Measurements from ENCODE around the gene MARCHF2. TPM values are rescaled to one million over a fixed set of nuclear protein-coding genes. Genes with fewer than 3 reads are reported as not detected.
"Not testable (repeated sequence)": the region's sequence is repeated elsewhere in the genome, so short reads cannot be mapped to it uniquely, and the experiment has no call there.

MARCHF2 gene
- total RNA-seq, 5 donors from 2014 or later (not counting 1 experiment from before 2014, with no cell fraction given), result 20.6 to 40.7 (median 35.6) TPM

DNA sequence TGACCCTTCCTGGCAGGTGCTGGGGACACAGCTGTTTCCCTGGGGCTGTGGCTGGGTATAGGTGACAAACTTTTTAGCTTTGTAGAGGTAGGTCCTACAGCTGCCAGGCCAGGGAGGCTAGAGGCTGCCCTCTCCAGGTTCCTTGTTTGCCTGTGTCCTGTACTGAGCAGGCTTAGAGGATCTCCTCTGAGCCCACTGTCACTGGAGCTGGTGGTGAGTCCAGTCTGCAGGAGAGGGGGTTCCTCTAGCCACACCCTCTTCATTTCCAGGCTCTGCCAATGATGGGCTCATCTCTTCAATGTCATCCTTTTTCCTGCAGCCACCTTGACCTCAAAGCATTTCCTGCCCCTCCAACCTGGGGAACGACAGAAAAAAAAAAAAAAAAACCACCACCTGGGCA is 35.5 kb upstream of the MARCHF2 start:
- CTCF ChIA-PET, result no interaction called here
- H3K27ac Mint-ChIP-seq, result no peak overlapping the region
- peaks cover 10 to 13% (median 13%) of the 10 kb centered on the region in 3 donors for H3K4me1 Mint-ChIP-seq
- Histone ChIP-seq H3K36me3 (ENCODE audit: control insufficient read depth in 2 of 2, extremely low read depth in 1 of 2, insufficient read depth in 1 of 2, low read length in 1 of 2) (no peaks in the 10 kb centered on the region), H3K27me3 (replicated peaks in 1 of 2; ENCODE audit: control insufficient read depth in 2 of 2, extremely low read depth in 1 of 2, insufficient read depth in 2 of 2, low read length in 1 of 2) (peaks cover 0 to 2% of the 10 kb centered on the region in 2 experiments), H3K4me1 (ENCODE audit: control insufficient read depth in 1 of 2, extremely low read depth in 1 of 2, insufficient read depth in 2 of 2, low read length in 2 of 2) (peaks cover 0 to 9% of the 10 kb centered on the region in 2 experiments), H3K27ac (ENCODE audit: low read length) (no peak overlapping the region), H3K4me3 (ENCODE audit: control insufficient read depth in 1 of 2, extremely low read depth in 1 of 2, low read length in 1 of 2) (no peak overlapping the region), H3K9me3 (no peaks in the 10 kb centered on the region)
- POLR2A ChIA-PET, result no interaction called here
- peaks cover 0 to 3% (median 0%) of the 10 kb centered on the region in 3 donors for H3K9me3 Mint-ChIP-seq
- no CpG with 5 or more reads among the region's 1 CpG for WGBS (ENCODE audit: insufficient coverage)
- ATAC-seq (replicated peaks in 1 of 4), result no peak
- H3K4me3 Mint-ChIP-seq, result no peak overlapping the region
- H3K36me3 Mint-ChIP-seq, result peaks cover 10% of the 10 kb centered on the region
- H3K27me3 Mint-ChIP-seq, result no peaks in the 10 kb centered on the region
- DNase-seq, result no peak

DNA sequence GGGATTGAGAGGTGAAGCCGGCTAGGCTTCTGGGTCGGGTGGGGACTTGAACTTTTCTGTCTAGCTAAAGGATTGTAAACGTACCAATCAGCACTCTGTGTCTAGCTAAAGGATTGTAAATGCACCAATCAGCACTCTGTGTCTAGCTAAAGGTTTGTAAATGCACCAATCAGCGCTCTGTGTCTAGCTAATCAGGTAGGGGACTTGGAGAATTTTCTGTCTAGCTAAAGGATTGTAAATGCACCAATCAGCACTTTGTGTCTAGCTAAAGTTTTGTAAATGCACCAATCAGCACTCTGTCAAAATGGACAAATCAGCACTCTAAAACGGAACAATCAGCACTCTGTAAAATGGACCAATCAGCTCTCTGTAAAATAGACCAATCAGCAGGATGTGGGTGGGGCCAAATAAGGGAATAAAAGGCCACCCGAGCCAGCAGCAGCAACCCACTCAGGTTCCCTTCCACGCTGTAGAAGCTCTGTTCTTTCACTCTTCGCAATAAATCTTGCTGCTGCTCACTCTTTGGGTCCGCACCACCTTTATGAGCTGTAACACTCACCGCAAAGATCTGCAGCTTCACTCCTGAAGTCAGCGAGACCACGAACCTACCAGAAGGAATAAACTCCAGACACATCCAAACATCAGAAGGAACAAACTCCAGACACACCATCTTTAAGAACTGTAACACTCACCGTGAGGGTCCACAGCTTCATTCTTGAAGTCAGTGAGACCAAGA is 33.8 kb upstream of the MARCHF2 start:
- H3K27ac ChIP-seq (ENCODE audit: low read length), result not testable (repeated sequence)

DNA sequence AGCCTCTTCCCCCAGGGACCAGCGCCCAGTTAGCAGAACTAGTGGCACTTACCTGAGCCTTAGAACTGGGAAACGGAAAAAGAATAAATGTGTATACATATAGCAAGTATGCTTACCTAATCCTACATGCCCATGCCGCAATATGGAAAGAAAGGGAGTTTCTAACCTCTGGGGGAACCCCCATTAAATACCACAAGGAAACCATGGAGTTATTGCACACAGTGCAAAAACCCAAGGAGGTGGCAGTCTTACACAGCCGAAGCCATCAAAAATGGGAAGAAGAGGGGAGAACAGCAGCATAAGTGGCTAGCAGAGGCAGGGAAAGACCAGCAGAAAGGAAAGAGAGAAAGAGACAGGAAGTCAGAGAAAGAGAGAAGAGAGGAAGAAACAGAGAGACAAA is 28.5 kb upstream of the MARCHF2 start:
- H3K4me1 Mint-ChIP-seq; POLR2A ChIA-PET; CTCF ChIA-PET; H3K4me3 ChIP-seq (ENCODE audit: control insufficient read depth in 1 of 2, extremely low read depth in 1 of 2, low read length in 1 of 2); H3K9me3 ChIP-seq; H3K27ac Mint-ChIP-seq; H3K9me3 Mint-ChIP-seq; H3K36me3 ChIP-seq (ENCODE audit: control insufficient read depth in 2 of 2, extremely low read depth in 1 of 2, insufficient read depth in 1 of 2, low read length in 1 of 2); H3K4me1 ChIP-seq (ENCODE audit: control insufficient read depth in 1 of 2, extremely low read depth in 1 of 2, insufficient read depth in 2 of 2, low read length in 2 of 2); H3K27ac ChIP-seq (ENCODE audit: low read length); H3K27me3 ChIP-seq (replicated peaks in 1 of 2; ENCODE audit: control insufficient read depth in 2 of 2, extremely low read depth in 1 of 2, insufficient read depth in 2 of 2, low read length in 1 of 2); ATAC-seq (replicated peaks in 1 of 4); H3K4me3 Mint-ChIP-seq; H3K27me3 Mint-ChIP-seq; DNase-seq: not testable (repeated sequence)
- WGBS (ENCODE audit: insufficient coverage), result 100% methylated on average over 1 of the region's 4 CpGs
- H3K36me3 Mint-ChIP-seq, result peaks cover 11% of the 10 kb centered on the region

More for the DNA sequence above, 33.8 kb upstream of the MARCHF2 start:
- H3K4me1 ChIP-seq (ENCODE audit: control insufficient read depth in 1 of 2, extremely low read depth in 1 of 2, insufficient read depth in 2 of 2, low read length in 2 of 2); H3K27me3 Mint-ChIP-seq; H3K9me3 Mint-ChIP-seq; H3K36me3 ChIP-seq (ENCODE audit: control insufficient read depth in 2 of 2, extremely low read depth in 1 of 2, insufficient read depth in 1 of 2, low read length in 1 of 2); H3K9me3 ChIP-seq; CTCF ChIA-PET; H3K4me3 ChIP-seq (ENCODE audit: control insufficient read depth in 1 of 2, extremely low read depth in 1 of 2, low read length in 1 of 2); H3K27ac Mint-ChIP-seq; DNase-seq; H3K4me3 Mint-ChIP-seq; ATAC-seq (replicated peaks in 1 of 4); H3K27me3 ChIP-seq (replicated peaks in 1 of 2; ENCODE audit: control insufficient read depth in 2 of 2, extremely low read depth in 1 of 2, insufficient read depth in 2 of 2, low read length in 1 of 2): not testable (repeated sequence)
- POLR2A ChIA-PET, result interaction anchor here (0.6 to 0.7 kb wide), 2 partner anchors 39 to 96 kb away, joined by 3 read pairs; no protein-coding TSS in a partner anchor
- peaks cover 10% of the 10 kb centered on the region for H3K36me3 Mint-ChIP-seq
- WGBS (ENCODE audit: insufficient coverage), result 94% methylated on average over 10 of the region's 13 CpGs
- peaks cover 10 to 11% (median 11%) of the 10 kb centered on the region in 3 donors for H3K4me1 Mint-ChIP-seq

DNA sequence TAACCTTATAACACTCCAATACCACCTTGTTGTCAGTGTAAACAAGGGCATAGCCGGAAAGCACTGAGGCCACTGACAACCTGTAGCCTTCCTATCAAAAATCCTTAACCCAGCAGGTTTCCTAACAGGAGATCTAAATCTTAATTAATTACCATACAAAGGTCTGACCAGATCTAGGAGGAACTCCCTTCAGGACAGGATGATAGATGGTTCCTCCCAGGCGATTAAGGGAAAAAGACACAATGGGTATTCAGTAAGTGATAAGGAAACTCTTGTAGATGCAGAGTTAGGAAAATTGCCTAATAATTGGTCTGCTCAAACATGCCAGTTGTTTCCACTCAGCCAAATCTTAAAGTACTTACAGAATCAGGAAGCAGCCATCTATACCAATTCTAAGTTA is 28.0 kb upstream of the MARCHF2 start:
- ATAC-seq (replicated peaks in 1 of 4); H3K27me3 ChIP-seq (replicated peaks in 1 of 2; ENCODE audit: control insufficient read depth in 2 of 2, extremely low read depth in 1 of 2, insufficient read depth in 2 of 2, low read length in 1 of 2); H3K36me3 ChIP-seq (ENCODE audit: control insufficient read depth in 2 of 2, extremely low read depth in 1 of 2, insufficient read depth in 1 of 2, low read length in 1 of 2); H3K4me1 ChIP-seq (ENCODE audit: control insufficient read depth in 1 of 2, extremely low read depth in 1 of 2, insufficient read depth in 2 of 2, low read length in 2 of 2); H3K27me3 Mint-ChIP-seq; H3K27ac Mint-ChIP-seq; CTCF ChIA-PET; H3K9me3 Mint-ChIP-seq; POLR2A ChIA-PET; H3K4me1 Mint-ChIP-seq; H3K9me3 ChIP-seq; H3K4me3 Mint-ChIP-seq; DNase-seq; H3K4me3 ChIP-seq (ENCODE audit: control insufficient read depth in 1 of 2, extremely low read depth in 1 of 2, low read length in 1 of 2); H3K27ac ChIP-seq (ENCODE audit: low read length): not testable (repeated sequence)
- WGBS (ENCODE audit: insufficient coverage), result no CpG with 5 or more reads among the region's 2 CpGs
- H3K36me3 Mint-ChIP-seq, result peaks cover 10% of the 10 kb centered on the region

DNA sequence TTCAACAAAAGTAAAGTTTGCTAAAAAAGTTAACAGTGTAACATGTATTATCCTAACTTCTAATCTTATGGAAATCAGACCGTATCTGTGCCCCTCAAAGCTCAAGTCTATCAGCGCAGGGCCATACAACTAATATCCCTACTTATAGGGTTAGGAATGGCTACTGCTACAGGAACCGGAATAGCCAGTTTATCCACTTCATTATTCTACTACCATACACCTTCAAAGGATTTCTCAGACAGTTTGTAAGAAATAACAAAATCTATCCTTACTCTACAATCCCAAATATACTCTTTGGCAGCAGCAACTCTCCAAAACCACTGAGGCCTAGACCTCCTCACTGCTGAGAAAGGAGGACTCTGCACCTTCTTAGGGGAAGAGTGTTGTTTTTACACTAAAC is 27.5 kb upstream of the MARCHF2 start:
- H3K36me3 ChIP-seq (ENCODE audit: control insufficient read depth in 2 of 2, extremely low read depth in 1 of 2, insufficient read depth in 1 of 2, low read length in 1 of 2); H3K4me3 ChIP-seq (ENCODE audit: control insufficient read depth in 1 of 2, extremely low read depth in 1 of 2, low read length in 1 of 2); H3K27me3 Mint-ChIP-seq; H3K9me3 Mint-ChIP-seq; H3K4me3 Mint-ChIP-seq; H3K9me3 ChIP-seq; H3K27me3 ChIP-seq (replicated peaks in 1 of 2; ENCODE audit: control insufficient read depth in 2 of 2, extremely low read depth in 1 of 2, insufficient read depth in 2 of 2, low read length in 1 of 2); POLR2A ChIA-PET; H3K4me1 ChIP-seq (ENCODE audit: control insufficient read depth in 1 of 2, extremely low read depth in 1 of 2, insufficient read depth in 2 of 2, low read length in 2 of 2); H3K27ac ChIP-seq (ENCODE audit: low read length); ATAC-seq (replicated peaks in 1 of 4); CTCF ChIA-PET; DNase-seq; H3K36me3 Mint-ChIP-seq; H3K27ac Mint-ChIP-seq; H3K4me1 Mint-ChIP-seq: not testable (repeated sequence)
- 100% methylated on average over 1 of the region's 3 CpGs for WGBS (ENCODE audit: insufficient coverage)

DNA sequence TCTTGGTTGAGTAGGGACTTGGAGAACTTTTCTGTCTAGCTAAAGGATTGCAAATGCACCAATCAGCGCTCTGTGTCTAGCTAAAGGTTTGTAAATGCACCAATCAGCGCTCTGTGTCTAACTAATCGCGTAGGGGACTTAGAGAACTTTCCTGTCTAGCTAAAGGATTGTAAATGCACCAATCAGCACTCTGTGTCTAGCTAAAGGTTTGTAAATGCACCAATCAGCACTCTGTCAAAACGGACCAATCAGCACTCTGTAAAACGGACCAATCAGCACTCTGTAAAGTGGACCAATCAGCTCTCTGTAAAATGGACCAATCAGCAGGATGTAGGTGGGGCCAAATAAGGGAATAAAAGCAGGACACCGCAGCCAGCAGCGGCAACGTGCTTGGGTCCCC is 26.7 kb upstream of the MARCHF2 start:
- peaks cover 5 to 16% of the 10 kb centered on the region in 2 experiments for H3K4me1 ChIP-seq (ENCODE audit: control insufficient read depth in 1 of 2, extremely low read depth in 1 of 2, insufficient read depth in 2 of 2, low read length in 2 of 2)
- H3K27me3 ChIP-seq (replicated peaks in 1 of 2; ENCODE audit: control insufficient read depth in 2 of 2, extremely low read depth in 1 of 2, insufficient read depth in 2 of 2, low read length in 1 of 2); CTCF ChIA-PET; H3K36me3 ChIP-seq (ENCODE audit: control insufficient read depth in 2 of 2, extremely low read depth in 1 of 2, insufficient read depth in 1 of 2, low read length in 1 of 2); H3K4me3 ChIP-seq (ENCODE audit: control insufficient read depth in 1 of 2, extremely low read depth in 1 of 2, low read length in 1 of 2); DNase-seq; H3K9me3 Mint-ChIP-seq; H3K27me3 Mint-ChIP-seq; H3K27ac ChIP-seq (ENCODE audit: low read length); H3K27ac Mint-ChIP-seq; H3K9me3 ChIP-seq; H3K4me3 Mint-ChIP-seq; ATAC-seq (replicated peaks in 1 of 4); H3K36me3 Mint-ChIP-seq; POLR2A ChIA-PET: not testable (repeated sequence)
- 94% methylated on average over 7 of the region's 9 CpGs for WGBS (ENCODE audit: insufficient coverage)
- H3K4me1 Mint-ChIP-seq, result peaks cover 12 to 17% (median 14%) of the 10 kb centered on the region in 3 donors
